Skeletal muscle cell (primary cell): ENCODE measurements around the gene SETD1A.

Experiments
- DNase-seq: peaks from one replicate; pipeline ENCODE4 v3.0.0-alpha.2; 2010; ENCODE audit warnings: low read depth
- H3K4me3 ChIP-seq: 2 replicates; pipeline ENCODE4 v1.5.1; 2011; ENCODE audit warnings: low read depth, mild to moderate bottlenecking, control low read depth, low read length, moderate library complexity

SETD1A gene

DNA sequence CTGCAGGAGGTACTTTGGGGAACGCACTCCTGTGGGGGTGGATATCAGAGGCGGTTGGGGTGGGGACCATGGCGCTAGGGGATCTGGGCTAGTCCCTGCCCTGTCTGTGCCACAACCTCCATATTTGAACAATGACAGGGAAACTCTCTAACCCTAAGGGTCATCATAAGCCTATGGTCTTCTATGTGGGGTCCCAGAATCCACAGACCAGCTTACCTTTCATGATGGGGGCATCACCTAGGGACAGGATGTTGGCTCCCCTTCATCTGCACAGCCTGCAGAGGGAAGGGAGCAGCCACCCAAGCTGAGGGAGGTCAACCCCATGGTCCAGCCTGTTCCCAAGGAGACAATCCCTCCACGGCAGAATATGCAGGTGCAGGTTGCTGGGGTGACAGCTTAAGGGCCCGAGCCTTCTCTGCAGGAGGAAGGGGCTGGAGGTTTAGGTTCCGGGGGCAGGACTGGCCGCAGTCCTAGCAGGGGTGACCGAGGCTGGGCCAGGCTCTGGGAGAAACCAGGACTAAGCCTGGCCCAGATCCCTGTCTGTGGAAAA, 7.0 kb upstream of the SETD1A start:
- no peak for DNase-seq
- peak overlapping the region; percentile 80 for H3K4me3 ChIP-seq

DNA sequence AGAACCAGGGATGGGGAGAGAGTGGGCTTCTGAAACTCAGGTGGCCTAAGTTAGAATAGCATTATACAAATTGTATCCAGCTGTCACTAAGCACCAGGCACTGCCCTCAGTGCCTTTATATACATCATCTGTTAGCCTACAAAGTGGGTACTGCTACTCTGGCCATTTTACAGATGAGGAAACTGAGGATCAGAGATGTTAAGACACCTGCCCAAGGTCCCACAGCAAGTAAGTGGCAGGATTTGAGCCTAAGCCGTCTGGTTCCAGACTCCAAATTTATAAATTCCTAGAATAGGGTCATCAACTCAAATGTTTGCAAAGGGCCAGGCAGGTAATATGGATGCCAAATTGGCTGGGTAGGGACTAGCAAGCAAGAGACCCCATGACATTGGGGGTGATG, 6.4 kb upstream of the SETD1A start:
- DNase-seq = no peak
- H3K4me3 ChIP-seq = no peak overlapping the region

DNA sequence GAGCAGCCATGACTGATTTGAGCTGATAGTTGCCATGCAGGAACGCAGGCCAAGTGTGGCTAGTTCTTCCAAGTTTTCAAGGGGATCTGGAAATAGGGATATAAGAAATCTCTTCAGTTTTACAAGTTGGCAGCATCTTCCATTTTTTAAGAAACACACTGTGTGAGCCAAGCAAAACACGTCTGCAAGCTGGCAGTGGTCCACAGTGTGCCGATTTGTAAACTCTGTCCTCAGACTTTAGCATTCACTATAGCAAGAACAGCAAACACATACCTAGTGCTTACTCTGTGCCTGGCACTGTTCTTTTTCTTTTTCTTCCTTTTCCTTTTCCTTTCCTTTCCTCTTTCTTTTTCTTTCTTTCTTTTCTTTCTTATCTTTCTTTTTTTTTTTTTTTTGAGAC, 5.8 kb upstream of the SETD1A start:
- H3K4me3 ChIP-seq = no peak overlapping the region
- DNase-seq = no peak

DNA sequence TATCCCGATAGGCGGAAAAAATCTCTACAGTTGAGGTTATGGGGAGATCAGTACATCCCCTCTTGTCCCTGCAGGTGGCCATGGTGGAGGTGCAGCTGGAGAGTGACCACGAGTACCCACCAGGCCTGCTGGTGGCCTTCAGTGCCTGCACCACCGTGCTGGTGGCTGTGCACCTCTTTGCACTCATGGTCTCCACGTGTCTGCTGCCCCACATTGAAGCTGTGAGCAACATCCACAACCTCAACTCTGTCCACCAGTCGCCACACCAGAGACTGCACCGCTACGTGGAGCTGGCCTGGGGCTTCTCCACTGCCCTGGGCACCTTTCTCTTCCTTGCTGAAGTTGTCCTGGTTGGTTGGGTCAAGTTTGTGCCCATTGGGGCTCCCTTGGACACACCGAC, 4.4 kb upstream of the SETD1A start:
- no peak for DNase-seq
- no peak overlapping the region for H3K4me3 ChIP-seq

DNA sequence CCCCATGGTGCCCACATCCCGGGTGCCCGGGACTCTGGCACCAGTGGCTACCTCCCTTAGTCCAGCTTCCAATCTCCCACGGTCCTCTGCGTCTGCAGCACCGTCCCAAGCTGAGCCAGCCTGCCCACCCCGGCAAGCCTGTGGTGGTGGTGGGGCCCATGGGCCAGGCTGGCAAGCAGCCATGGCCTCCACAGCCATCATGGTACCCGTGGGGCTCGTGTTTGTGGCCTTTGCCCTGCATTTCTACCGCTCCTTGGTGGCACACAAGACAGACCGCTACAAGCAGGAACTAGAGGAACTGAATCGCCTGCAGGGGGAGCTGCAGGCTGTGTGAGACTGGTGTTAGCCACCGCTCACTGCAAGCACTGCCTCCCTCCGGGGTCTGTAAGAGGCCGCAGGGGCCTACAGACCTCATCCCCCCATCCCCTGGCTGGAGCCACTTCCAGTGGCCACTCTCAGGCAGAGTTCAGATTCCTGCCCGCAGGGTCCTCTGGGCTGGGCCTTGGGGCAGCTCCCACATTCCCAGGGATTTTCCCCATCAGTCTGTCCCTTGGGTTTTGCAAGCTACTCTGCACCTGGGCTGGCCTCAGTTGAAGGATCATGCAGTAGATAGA, 3.9 kb upstream of the SETD1A start:
- no peak overlapping the region for H3K4me3 ChIP-seq

DNA sequence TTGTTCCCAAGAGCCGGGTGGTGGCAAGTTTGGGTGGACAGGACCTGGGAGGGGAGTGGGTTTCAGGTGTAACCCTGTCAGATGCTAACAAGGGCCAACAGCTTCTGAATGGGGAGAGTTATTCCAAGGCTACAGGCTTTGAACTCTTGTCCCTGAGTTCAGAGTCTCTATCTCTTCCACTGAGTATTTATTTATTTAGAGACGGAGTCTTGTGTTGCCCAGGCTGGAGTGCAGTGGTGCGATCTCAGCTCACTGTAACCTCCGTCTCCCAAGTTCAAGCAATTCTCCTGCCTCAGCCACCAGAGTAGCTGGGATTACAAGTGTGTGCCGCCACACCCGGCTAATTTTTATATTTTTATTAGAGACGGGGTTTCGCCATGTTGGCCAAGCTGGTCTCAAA, 2.6 kb upstream of the SETD1A start:
- H3K4me3 ChIP-seq = no peak overlapping the region
- no peak for DNase-seq

More for the DNA sequence above, 3.9 kb upstream of the SETD1A start:
- no peak for DNase-seq

DNA sequence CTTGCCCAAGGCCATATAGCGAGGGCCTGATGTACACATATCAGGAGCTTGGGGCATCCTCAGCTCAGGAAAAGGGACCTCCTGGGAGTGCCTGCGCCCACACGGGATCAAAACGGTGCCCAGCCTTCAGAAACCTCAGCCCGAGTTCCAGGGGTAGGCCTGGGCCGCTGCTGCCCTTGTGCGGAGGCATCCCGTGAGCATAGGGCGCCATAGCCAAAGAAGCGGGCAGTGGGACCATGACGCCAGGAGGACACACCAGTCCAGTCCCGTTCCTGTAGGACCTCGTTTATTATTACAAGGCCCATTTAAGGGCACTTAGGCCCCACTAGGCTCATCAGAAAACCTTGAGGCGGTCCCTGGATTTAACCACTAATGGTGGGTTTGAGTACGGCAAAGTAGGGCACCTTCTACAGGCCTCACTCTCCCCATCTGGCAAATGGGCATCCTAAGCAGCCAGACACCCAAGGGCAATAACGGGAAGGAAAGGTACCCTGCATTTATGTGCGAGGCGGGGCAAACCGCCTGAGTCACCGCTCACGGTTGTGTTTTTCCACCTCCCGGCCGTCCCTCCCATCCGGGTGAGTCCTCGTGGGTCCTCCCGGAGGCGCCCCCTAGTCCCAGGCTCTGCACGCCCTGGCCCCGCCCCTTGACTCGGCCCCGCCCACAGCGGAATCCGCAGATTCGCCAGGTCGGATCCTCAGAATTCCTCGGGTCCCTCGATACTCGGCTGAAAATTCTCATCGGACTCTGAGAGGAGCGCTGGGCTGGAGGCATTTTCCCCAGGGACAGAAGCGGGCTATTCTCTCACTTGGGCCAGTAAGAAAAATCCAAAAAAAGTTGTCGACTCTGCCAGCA, 726 bp upstream of the SETD1A start:
- H3K4me3 ChIP-seq = peak overlapping the region; percentile 87
- DNase-seq = peak; percentile 56

DNA sequence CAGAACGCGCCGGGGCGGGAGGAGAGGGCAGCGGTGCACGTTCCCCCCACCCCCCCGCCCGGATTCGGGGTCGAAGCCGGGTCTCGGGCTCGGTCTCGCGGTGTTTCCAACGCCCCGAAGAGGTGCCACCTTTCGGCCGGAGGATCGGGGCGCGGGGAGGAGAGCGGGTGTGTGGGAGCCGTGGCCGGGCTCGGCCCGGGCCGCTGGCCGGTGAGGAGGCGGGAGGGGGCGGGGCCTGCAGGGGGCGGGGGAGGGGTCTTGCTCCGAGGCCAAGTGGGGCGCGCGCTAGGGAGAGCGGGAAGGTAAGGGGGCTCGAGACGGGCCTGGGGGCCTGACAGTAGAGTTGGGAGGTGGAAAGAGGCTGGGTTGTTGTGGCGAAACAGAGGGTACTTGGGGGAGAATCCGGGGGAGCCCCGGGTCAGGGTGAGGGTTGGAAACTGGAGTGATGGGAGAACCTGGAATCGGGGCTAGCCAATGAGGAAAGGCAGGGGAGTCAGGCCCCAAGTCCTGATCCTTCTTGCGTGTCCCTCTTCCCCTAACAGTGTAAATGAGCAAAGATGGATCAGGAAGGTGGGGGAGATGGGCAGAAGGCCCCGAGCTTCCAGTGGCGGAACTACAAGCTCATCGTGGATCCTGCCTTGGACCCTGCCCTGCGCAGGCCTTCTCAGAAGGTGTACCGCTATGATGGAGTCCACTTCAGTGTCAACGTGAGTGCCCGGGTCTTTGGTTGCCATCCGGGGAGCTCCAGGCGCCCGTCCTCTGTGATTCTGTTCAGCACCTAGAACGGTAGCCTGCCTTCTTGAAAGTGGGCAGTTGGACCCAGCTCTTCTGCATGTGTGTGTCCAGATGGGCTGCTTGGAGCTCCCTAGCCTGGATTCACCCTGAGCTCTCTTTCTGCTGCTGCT, 873 bp downstream of the SETD1A start:
- DNase-seq = no peak
- H3K4me3 ChIP-seq = peak overlapping the region; percentile 87

DNA sequence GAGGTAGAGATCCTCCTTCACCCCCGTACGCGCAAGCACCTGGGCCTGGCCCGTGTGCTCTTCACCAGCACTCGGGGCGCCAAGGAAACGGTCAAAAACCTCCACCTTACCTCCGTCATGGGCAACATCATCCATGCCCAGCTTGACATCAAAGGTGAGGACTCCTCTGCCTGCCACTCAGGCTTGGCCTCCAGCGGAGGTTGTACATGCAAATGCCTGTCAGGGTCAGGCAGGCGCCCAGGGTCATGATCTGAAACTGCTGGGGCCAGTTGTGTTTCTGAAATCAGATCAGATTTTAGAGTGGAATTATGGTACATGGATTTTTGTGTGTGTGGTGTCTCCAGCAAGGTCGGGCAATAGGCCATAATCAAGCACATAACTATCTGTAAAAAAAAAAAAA, 3.8 kb downstream of the SETD1A start:
- DNase-seq = no peak
- no peak overlapping the region for H3K4me3 ChIP-seq

DNA sequence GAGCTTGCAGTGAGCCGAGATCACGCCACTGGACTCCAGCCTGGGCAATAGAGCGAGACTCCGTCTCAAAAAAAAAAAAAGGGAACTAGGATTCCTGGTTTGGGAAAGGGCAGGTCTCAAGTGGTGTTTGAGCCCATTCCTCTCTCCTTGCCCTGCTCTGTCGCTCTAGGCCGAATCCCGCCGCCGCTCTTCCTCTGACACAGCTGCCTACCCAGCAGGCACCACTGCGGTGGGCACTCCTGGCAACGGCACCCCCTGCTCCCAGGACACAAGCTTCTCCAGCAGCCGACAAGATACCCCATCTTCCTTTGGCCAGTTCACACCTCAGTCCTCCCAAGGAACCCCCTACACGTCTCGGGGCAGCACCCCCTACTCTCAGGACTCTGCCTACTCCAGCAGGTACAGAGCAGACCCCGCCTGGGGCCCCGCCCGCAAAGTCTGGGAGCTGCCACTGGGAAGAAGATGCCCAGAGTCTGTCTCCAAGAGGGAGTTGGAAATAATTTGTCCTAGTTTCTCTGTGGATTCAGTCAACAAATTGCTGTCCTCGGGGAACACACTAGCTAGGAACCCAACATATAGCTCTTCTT, 6.5 kb downstream of the SETD1A start:
- H3K4me3 ChIP-seq = no peak overlapping the region
- no peak for DNase-seq

DNA sequence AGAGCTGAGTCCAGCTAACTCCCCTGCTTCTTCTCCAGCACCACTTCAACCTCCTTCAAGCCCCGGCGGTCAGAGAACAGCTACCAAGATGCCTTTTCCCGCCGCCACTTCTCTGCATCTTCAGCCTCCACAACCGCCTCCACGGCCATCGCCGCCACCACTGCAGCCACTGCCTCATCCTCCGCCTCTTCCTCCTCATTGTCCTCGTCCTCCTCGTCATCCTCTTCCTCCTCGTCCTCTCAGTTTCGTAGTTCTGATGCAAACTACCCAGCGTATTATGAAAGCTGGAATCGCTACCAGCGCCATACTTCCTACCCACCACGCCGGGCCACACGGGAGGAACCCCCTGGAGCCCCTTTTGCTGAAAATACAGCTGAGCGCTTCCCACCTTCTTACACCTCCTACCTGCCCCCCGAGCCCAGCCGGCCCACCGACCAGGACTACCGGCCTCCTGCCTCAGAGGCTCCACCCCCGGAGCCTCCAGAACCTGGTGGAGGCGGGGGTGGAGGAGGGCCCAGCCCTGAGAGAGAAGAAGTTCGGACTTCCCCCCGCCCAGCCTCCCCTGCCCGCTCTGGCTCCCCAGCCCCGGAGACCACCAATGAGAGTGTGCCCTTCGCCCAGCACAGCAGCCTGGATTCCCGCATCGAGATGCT, 7.1 kb downstream of the SETD1A start:
- no peak overlapping the region for H3K4me3 ChIP-seq
- no peak for DNase-seq

DNA sequence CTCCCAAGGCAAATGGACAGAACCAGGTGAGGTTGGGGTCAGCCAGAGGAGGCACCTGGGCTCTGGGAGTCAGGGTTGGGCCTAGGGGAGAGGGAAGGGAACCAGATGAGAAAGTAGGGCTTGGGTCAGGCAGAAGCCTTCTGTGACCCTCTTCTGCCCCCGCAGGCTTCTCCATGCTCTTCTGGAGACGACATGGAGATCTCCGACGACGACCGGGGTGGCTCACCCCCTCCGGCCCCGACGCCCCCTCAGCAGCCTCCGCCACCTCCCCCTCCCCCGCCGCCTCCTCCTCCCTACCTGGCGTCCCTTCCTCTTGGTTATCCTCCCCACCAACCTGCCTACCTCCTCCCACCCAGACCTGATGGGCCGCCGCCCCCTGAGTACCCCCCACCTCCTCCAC, 7.9 kb downstream of the SETD1A start:
- H3K4me3 ChIP-seq = no peak overlapping the region
- no peak for DNase-seq

DNA sequence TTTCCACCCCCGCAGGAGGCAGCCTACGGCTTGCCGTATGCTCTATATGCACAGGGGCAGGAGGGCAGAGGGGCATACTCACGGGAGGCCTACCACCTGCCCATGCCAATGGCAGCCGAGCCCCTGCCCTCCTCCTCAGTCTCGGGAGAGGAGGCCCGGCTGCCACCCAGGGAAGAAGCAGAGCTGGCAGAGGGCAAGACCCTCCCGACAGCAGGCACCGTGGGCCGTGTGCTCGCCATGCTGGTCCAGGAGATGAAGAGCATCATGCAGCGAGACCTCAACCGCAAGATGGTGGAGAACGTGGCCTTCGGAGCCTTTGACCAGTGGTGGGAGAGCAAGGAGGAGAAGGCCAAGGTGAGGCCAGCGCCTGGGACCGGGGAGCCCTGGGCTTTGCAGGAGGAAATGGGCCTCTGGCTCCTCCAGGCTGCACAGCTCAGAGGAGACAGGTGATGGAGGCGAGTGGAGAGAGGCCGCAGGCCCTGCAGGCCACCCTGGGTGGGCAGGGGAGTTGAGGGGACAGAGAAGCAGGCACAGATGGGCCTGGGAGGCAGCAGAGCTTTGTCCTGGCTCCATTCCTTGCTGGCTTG, 8.6 kb downstream of the SETD1A start:
- no peak overlapping the region for H3K4me3 ChIP-seq

DNA sequence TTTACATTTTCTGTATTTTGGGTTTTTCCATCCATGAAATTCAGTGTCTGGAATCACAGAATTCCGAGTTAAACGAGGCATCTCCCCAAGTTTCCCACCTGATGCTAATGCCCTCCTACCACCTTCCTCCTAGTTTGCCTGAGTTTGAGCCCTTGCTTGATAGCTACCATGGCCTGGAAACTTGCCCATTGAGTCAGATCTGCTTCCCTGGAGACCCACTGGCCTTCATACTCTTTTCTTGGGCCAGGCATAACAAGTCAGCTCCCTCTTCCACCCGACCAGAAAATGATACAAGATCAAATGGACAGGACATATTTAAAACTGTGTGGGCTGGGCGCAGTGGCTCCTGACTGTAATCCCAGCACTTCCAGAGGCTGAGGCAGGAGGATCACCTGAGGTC, 10.2 kb downstream of the SETD1A start:
- no peak overlapping the region for H3K4me3 ChIP-seq
- no peak for DNase-seq

More for the DNA sequence above, 8.6 kb downstream of the SETD1A start:
- DNase-seq = no peak

DNA sequence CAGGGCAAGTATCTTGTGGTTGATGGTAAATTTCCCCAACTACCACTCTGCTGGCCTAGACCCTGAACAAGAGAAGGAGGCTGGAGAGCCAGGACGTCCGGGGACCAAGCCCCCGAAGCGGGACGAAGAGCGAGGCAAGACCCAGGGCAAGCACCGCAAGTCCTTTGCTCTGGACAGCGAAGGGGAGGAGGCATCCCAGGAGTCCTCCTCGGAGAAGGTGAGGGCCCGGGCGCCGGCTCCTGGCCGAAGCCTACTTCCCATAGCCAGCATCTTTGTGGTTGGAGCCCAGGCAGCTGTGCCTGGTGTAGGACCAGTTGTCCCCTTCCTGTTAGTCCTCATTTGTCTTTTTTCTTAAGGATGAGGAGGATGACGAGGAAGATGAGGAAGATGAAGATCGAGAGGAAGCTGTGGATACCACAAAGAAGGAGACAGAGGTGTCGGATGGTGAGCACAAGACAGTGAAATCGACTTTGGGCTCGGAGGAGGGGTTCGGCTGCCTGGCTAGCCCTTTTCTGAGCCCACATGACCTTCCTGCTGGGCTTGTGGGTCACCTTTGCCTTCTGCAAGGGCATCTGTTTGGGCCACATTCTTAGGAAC, 11.8 kb downstream of the SETD1A start:
- no peak overlapping the region for H3K4me3 ChIP-seq
- no peak for DNase-seq

DNA sequence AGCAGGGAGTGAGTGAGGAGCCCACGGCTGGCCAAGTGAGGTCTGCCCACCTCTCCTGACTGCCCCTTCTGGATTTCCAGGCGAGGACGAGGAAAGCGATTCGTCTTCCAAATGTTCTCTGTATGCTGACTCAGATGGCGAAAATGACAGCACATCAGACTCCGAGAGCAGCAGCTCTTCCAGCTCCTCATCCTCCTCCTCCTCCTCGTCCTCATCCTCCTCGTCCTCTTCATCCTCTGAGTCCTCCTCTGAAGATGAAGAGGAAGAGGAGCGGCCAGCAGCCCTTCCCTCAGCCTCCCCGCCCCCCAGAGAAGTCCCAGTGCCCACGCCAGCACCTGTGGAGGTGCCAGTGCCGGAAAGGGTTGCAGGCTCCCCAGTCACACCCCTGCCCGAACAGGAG, 13.7 kb downstream of the SETD1A start:
- no peak overlapping the region for H3K4me3 ChIP-seq
- DNase-seq = no peak

DNA sequence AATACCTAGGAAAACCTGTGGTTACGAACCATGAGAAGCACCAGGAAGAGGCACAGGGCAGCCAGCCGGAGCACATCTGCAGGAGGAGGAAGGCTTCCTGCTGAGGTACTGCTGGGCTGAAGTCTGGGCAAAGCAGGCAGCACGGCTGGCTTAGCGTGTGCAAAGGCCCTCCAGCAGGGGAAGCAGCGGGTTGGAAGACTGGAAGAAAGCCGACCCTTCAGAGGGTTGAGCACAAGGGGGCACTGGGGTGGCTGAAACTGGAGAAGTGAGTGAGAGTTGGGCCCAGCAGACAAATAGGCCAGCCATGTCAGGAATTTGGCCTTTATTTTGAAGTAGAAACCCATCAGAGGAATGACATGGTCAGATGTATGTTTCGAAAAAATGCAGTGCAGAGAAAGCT, 15.3 kb downstream of the SETD1A start:
- no peak for DNase-seq
- no peak overlapping the region for H3K4me3 ChIP-seq

DNA sequence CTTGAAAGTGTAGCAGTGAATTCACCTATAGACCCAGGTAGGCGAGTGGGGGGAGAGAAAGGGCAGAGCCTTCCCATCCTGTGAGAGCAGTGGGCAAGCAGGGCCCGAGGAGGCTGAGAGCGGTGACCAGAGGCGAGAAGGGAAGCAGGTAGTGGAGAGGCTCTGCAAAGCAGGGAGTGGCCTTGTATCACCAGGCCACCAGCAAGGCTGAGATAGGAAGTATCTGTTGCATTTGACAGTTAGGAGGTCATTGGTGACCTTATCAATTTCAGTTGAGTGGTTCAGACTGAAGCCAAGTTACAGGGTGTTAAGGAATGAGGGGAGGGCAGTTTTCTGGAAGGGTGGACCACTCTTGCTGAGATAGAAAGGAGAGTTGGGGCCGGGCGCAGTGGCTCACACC, 16.8 kb downstream of the SETD1A start:
- no peak overlapping the region for H3K4me3 ChIP-seq
- no peak for DNase-seq
